ENCODE results near the gene ARMC3.
"Not testable (repeated sequence)": the region's sequence is repeated elsewhere in the genome, so short reads cannot be mapped to it uniquely, and the experiment has no call there.

Gene ARMC3

GRCh38 chr10:22927661-22928403 is at the start of gene ARMC3:
Gene ARMC3 (plus strand): TSS chr10:22928053. CDS start chr10:22931997, 3,944 bp downstream.
- DNase-seq, result no peak

- no peak for DNase-seq
Observed at GRCh38 chr10:22891797-22892196, 36.1 kb upstream of the ARMC3 start.

- no peak for DNase-seq
Observed at GRCh38 chr10:22893781-22894180, 34.1 kb upstream of the ARMC3 start.

GRCh38 chr10:22894714-22895113 is 33.1 kb upstream of the ARMC3 start:
- DNase-seq, result no peak

- DNase-seq, result no peak
Observed at GRCh38 chr10:22895252-22895651, 32.6 kb upstream of the ARMC3 start.

- no peak for DNase-seq
Observed at GRCh38 chr10:22897371-22897770, 30.5 kb upstream of the ARMC3 start.

- DNase-seq, result no peak
Observed at GRCh38 chr10:22899307-22899706, 28.5 kb upstream of the ARMC3 start.

GRCh38 chr10:22899775-22900174 is 28.1 kb upstream of the ARMC3 start:
- no peak for DNase-seq

GRCh38 chr10:22900841-22901601 is 26.8 kb upstream of the ARMC3 start:
- no peak for DNase-seq

GRCh38 chr10:22902147-22902546 is 25.7 kb upstream of the ARMC3 start:
- not testable (repeated sequence) for DNase-seq

- DNase-seq, result no peak
Observed at GRCh38 chr10:22903694-22904093, 24.2 kb upstream of the ARMC3 start.

- no peak for DNase-seq
Observed at GRCh38 chr10:22906767-22907166, 21.1 kb upstream of the ARMC3 start.

- no peak for DNase-seq
Observed at GRCh38 chr10:22908837-22909236, 19.0 kb upstream of the ARMC3 start.

GRCh38 chr10:22909673-22910072 is 18.2 kb upstream of the ARMC3 start:
- not testable (repeated sequence) for DNase-seq

- no peak for DNase-seq
Observed at GRCh38 chr10:22911067-22911466, 16.8 kb upstream of the ARMC3 start.

GRCh38 chr10:22911889-22912762 is 15.7 kb upstream of the ARMC3 start:
- DNase-seq, result no peak

GRCh38 chr10:22912763-22913384 is 15.0 kb upstream of the ARMC3 start:
- DNase-seq, result no peak

GRCh38 chr10:22913474-22914092 is 14.3 kb upstream of the ARMC3 start:
- DNase-seq, result no peak

- no peak for DNase-seq
Observed at GRCh38 chr10:22915314-22915713, 12.5 kb upstream of the ARMC3 start.

- DNase-seq, result no peak
Observed at GRCh38 chr10:22925088-22925487, 2.8 kb upstream of the ARMC3 start.

- no peak for DNase-seq
Observed at GRCh38 chr10:22927166-22927565, 687 bp upstream of the ARMC3 start.

GRCh38 chr10:22929053-22929452 is 1.2 kb downstream of the ARMC3 start:
- DNase-seq, result not testable (repeated sequence)

Data from cortex of kidney (tissue), 1 donor.